Mesendoderm (in vitro differentiated cells): ENCODE measurements around the gene TMEM259.

ENCODE experiments used
- DNase-seq: peaks from one replicate; pipeline ENCODE4 v3.0.0; 2013
- H2AK5ac ChIP-seq: 2 replicates; pipeline ENCODE4 v1.6.1; 2013; ENCODE audit warnings: low read length, inconsistent platforms
- H2BK120ac ChIP-seq: 2 replicates; pipeline ENCODE4 v1.6.1; 2013; ENCODE audit warnings: low read depth, mild to moderate bottlenecking, low read length, moderate library complexity, mixed read lengths
- H2BK15ac ChIP-seq: replicated peaks from 2 replicates; pipeline ENCODE4 v1.6.1; 2013; ENCODE audit warnings: low read depth, mild to moderate bottlenecking, moderate library complexity
- H2BK5ac ChIP-seq: 2 replicates; pipeline ENCODE4 v1.6.1; 2013; ENCODE audit warnings: low read length, inconsistent platforms
- H3K18ac ChIP-seq: 2 replicates; pipeline ENCODE4 v1.6.1; 2013; ENCODE audit warnings: mild to moderate bottlenecking, low read length, mixed read lengths
- H3K23ac ChIP-seq: one replicate; pipeline ENCODE4 v1.6.1; 2013; ENCODE audit warnings: low read length
- H3K27ac ChIP-seq: 2 replicates; pipeline ENCODE4 v1.5.1; 2013; ENCODE audit warnings: low read depth, mild to moderate bottlenecking, inconsistent platforms, low read length, moderate library complexity
- H3K27me3 ChIP-seq: 2 replicates; pipeline ENCODE4 v1.6.1; 2013; ENCODE audit warnings: low read length, control low read depth, mild to moderate bottlenecking, inconsistent platforms; ENCODE audit not compliant: insufficient read depth, poor library complexity
- H3K36me3 ChIP-seq: 2 replicates; pipeline ENCODE4 v1.6.1; 2013; ENCODE audit warnings: low read length, inconsistent platforms; ENCODE audit not compliant: control insufficient read depth, insufficient read depth
- H3K4ac ChIP-seq: one replicate; pipeline ENCODE4 v1.6.1; 2013; ENCODE audit warnings: low read depth, mild to moderate bottlenecking, low read length, moderate library complexity
- H3K4me1 ChIP-seq: 2 replicates; pipeline ENCODE4 v1.6.1; 2013; ENCODE audit warnings: low read depth, low read length, inconsistent platforms; ENCODE audit not compliant: control insufficient read depth
- H3K4me2 ChIP-seq: 2 replicates; pipeline ENCODE4 v1.6.1; 2013; ENCODE audit warnings: low read length
- H3K4me3 ChIP-seq: 2 replicates; pipeline ENCODE4 v1.5.1; 2013; ENCODE audit warnings: mild to moderate bottlenecking, low read length
- H3K56ac ChIP-seq: one replicate; pipeline ENCODE4 v1.6.1; 2013; ENCODE audit warnings: low read length
- H3K79me1 ChIP-seq: 2 replicates; pipeline ENCODE4 v1.6.1; 2013; ENCODE audit warnings: low read length, inconsistent platforms
- H3K79me2 ChIP-seq: 2 replicates; pipeline ENCODE4 v1.6.1; 2013; ENCODE audit warnings: mild to moderate bottlenecking, low read length; ENCODE audit not compliant: control insufficient read depth, insufficient read depth
- H3K9ac ChIP-seq: 2 replicates; pipeline ENCODE4 v1.6.1; 2013; ENCODE audit warnings: low read length, inconsistent platforms
- H4K5ac ChIP-seq: one replicate; pipeline ENCODE4 v1.6.1; 2013; ENCODE audit warnings: low read length
- H4K8ac ChIP-seq: one replicate; pipeline ENCODE4 v1.6.1; 2013; ENCODE audit warnings: low read depth, mild to moderate bottlenecking, control low read depth, low read length, moderate library complexity
- WGBS: extraction: QIAGEN DNeasy Blood & Tissue Kit; methylation state at CpG from one replicate; pipeline ENCODE4 v1.1.7; 2013; ENCODE audit warnings: low lambda C conversion rate, missing lambda C conversion rate; ENCODE audit not compliant: insufficient coverage; ENCODE audit errors: extremely low coverage; 5-methylcytosine and 5-hydroxymethylcytosine counted together

Gene TMEM259

GRCh38 chr19:1008268-1009040 is 12.5 kb downstream of the TMEM259 start:
- no peak overlapping the region for H3K56ac ChIP-seq
- no peak overlapping the region for H2BK5ac ChIP-seq
- H2BK120ac ChIP-seq = no peak overlapping the region
- no peak overlapping the region for H3K18ac ChIP-seq
- H2BK15ac ChIP-seq = no peak overlapping the region
- no peak overlapping the region for H3K4ac ChIP-seq
- H3K27ac ChIP-seq = no peak overlapping the region
- no peak overlapping the region for H4K5ac ChIP-seq
- no peak overlapping the region for H3K4me2 ChIP-seq
- H3K23ac ChIP-seq = no peak overlapping the region
- no peaks in the 10 kb centered on the region for H3K4me1 ChIP-seq
- no peak overlapping the region for H2AK5ac ChIP-seq
- peaks cover 2% of the 10 kb centered on the region for H3K36me3 ChIP-seq
- no peak overlapping the region for H3K4me3 ChIP-seq
- H3K27me3 ChIP-seq = no peaks in the 10 kb centered on the region
- H3K79me2 ChIP-seq = no peaks in the 10 kb centered on the region
- no peak overlapping the region for H4K8ac ChIP-seq
- no peak for DNase-seq
- peaks cover 3% of the 10 kb centered on the region for H3K79me1 ChIP-seq
- WGBS = no CpG with 5 or more reads among the region's 45 CpGs
- H3K9ac ChIP-seq = no peak overlapping the region

- H3K9ac ChIP-seq = no peak overlapping the region
- no peak overlapping the region for H2BK15ac ChIP-seq
- H2BK5ac ChIP-seq = no peak overlapping the region
- no peak overlapping the region for H3K18ac ChIP-seq
- no peak overlapping the region for H4K8ac ChIP-seq
- H3K4me1 ChIP-seq = no peaks in the 10 kb centered on the region
- no peak overlapping the region for H3K4me3 ChIP-seq
- H3K56ac ChIP-seq = no peak overlapping the region
- H3K4me2 ChIP-seq = no peak overlapping the region
- H3K4ac ChIP-seq = no peak overlapping the region
- H3K36me3 ChIP-seq = no peaks in the 10 kb centered on the region
- no peak overlapping the region for H2BK120ac ChIP-seq
- no peak overlapping the region for H2AK5ac ChIP-seq
- no peaks in the 10 kb centered on the region for H3K79me2 ChIP-seq
- no peaks in the 10 kb centered on the region for H3K79me1 ChIP-seq
- no peak overlapping the region for H4K5ac ChIP-seq
- H3K23ac ChIP-seq = no peak overlapping the region
- WGBS = no CpG with 5 or more reads among the region's 73 CpGs
- no peak overlapping the region for H3K27ac ChIP-seq
- H3K27me3 ChIP-seq = no peaks in the 10 kb centered on the region
- DNase-seq = no peak
These were observed 13.3 kb downstream of the TMEM259 start for GRCh38 chr19:1007399-1008251.

DNA sequence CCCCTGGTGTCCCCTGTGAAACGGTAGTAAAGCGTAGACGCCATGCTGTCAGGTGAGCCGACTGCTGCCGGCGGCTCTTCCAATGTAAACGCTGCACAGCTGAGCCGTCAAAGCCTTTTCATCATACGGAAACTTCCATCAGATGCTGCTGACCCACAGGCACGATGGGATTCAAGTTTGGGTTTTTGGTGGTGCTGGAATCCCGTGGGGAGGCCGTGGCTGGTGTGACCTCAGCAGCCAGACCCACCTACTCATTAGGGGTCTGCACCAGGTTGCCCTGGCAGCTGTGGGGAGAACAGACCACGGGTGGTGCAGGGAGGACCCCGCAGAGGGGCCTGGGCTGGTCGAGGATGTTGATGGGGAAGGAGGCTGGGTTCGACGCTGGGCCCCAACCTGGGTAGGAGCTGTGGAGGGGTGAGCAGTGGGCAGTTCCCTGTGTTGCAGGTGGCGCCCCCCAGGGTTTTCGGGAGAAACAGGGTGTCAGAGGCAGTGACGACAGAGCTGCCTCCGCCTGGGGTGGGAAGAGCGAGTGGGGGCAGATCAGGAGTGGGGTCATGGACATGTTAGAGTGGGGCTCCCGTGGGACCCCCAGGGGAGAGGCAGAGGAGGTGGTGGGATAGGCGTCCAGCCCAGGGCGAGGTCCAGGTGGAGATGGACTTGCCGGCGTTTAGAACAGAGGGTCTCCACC is 14.1 kb downstream of the TMEM259 start:
- Histone ChIP-seq H3K23ac (no peak overlapping the region), H3K56ac (no peak overlapping the region), H3K4me1 (no peaks in the 10 kb centered on the region), H2AK5ac (no peak overlapping the region), H4K5ac (no peak overlapping the region), H2BK15ac (no peak overlapping the region), H3K18ac (no peak overlapping the region), H3K79me1 (no peaks in the 10 kb centered on the region), H3K9ac (no peak overlapping the region), H3K27me3 (no peaks in the 10 kb centered on the region), H3K4me3 (no peak overlapping the region), H4K8ac (no peak overlapping the region), H3K4ac (no peak overlapping the region), H3K36me3 (no peaks in the 10 kb centered on the region), H2BK5ac (no peak overlapping the region), H3K4me2 (no peak overlapping the region), H3K27ac (no peak overlapping the region), H2BK120ac (no peak overlapping the region), H3K79me2 (no peaks in the 10 kb centered on the region)
- no peak for DNase-seq
- no CpG with 5 or more reads among the region's 27 CpGs for WGBS

- H3K79me1 ChIP-seq = no peaks in the 10 kb centered on the region
- no peak overlapping the region for H2AK5ac ChIP-seq
- no peak overlapping the region for H3K23ac ChIP-seq
- no peak overlapping the region for H2BK5ac ChIP-seq
- DNase-seq = no peak
- H2BK15ac ChIP-seq = no peak overlapping the region
- no peaks in the 10 kb centered on the region for H3K4me1 ChIP-seq
- no peak overlapping the region for H3K4ac ChIP-seq
- no peak overlapping the region for H3K18ac ChIP-seq
- H3K4me3 ChIP-seq = no peak overlapping the region
- H3K36me3 ChIP-seq = no peaks in the 10 kb centered on the region
- H2BK120ac ChIP-seq = no peak overlapping the region
- no peak overlapping the region for H4K5ac ChIP-seq
- H3K56ac ChIP-seq = no peak overlapping the region
- H4K8ac ChIP-seq = no peak overlapping the region
- WGBS = no CpG with 5 or more reads among the region's 70 CpGs
- no peak overlapping the region for H3K9ac ChIP-seq
- peaks cover 5% of the 10 kb centered on the region for H3K27me3 ChIP-seq
- no peak overlapping the region for H3K4me2 ChIP-seq
- no peaks in the 10 kb centered on the region for H3K79me2 ChIP-seq
- H3K27ac ChIP-seq = no peak overlapping the region
These were observed 15.9 kb downstream of the TMEM259 start for GRCh38 chr19:1004803-1005664.

DNA sequence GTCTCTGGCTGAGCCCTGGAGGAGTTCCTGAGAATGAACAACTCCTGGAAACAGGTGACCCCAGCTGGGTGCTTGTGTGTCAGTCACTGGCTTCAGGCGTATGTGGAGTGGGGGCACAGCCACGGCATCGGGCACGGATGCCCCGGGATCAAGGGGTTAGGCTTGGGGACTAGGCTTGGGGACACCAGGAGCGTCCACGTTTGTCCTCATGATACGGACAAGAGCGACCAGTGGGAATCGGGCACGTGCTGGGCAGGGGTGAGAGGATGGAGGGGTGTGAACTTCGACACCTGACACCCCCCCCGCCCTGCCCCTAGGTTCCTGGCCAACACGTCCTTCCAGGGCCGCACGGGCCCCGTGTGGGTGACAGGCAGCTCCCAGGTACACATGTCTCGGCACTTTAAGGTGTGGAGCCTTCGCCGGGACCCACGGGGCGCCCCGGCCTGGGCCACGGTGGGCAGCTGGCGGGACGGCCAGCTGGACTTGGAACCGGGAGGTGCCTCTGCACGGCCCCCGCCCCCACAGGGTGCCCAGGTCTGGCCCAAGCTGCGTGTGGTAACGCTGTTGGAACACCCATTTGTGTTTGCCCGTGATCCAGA is 16.6 kb downstream of the TMEM259 start:
- Histone ChIP-seq H2BK5ac (no peak overlapping the region), H3K56ac (no peak overlapping the region), H3K9ac (no peak overlapping the region), H4K8ac (no peak overlapping the region), H2AK5ac (no peak overlapping the region), H3K27ac (no peak overlapping the region), H3K4me1 (no peaks in the 10 kb centered on the region), H3K27me3 (peaks cover 5% of the 10 kb centered on the region), H3K18ac (no peak overlapping the region), H3K23ac (no peak overlapping the region), H3K4me2 (no peak overlapping the region), H3K79me2 (no peaks in the 10 kb centered on the region), H4K5ac (no peak overlapping the region), H3K4ac (no peak overlapping the region), H3K4me3 (no peak overlapping the region), H3K36me3 (no peaks in the 10 kb centered on the region), H2BK120ac (no peak overlapping the region), H2BK15ac (no peak overlapping the region), H3K79me1 (no peaks in the 10 kb centered on the region)
- no CpG with 5 or more reads among the region's 32 CpGs for WGBS
- no peak for DNase-seq
